NCI-H526 treated with DMSO at 0.1 percent for 48 hours (cell line): Measurements from ENCODE around the gene TAS1R3.

Experiments
- DNase-seq: peaks from one replicate; lab custom pipeline; 2025; lab: John Stamatoyannopoulos, UW

The TAS1R3 gene

GRCh38 chr1:1340791-1341548 is 9.9 kb downstream of the TAS1R3 start:
- no peak for DNase-seq

GRCh38 chr1:1341549-1342021 is 10.5 kb downstream of the TAS1R3 start:
- no peak for DNase-seq

GRCh38 chr1:1342061-1342562 is 11.0 kb downstream of the TAS1R3 start:
- DNase-seq = no peak

- DNase-seq = no peak
These were observed 11.6 kb downstream of the TAS1R3 start for GRCh38 chr1:1342584-1343115.

- no peak for DNase-seq
These were observed 12.8 kb downstream of the TAS1R3 start for GRCh38 chr1:1343811-1344421.

- DNase-seq = no peak
These were observed 13.7 kb downstream of the TAS1R3 start for GRCh38 chr1:1344655-1345361.

GRCh38 chr1:1345384-1345783 is 14.3 kb downstream of the TAS1R3 start:
- DNase-seq = no peak

GRCh38 chr1:1345860-1346500 is 14.9 kb downstream of the TAS1R3 start:
- no peak for DNase-seq

- no peak for DNase-seq
These were observed 15.4 kb downstream of the TAS1R3 start for GRCh38 chr1:1346501-1346890.

GRCh38 chr1:1347026-1347595 is 16.0 kb downstream of the TAS1R3 start:
- no peak for DNase-seq

GRCh38 chr1:1347663-1348419 is 16.8 kb downstream of the TAS1R3 start:
- DNase-seq = no peak

GRCh38 chr1:1348420-1349255 is 17.6 kb downstream of the TAS1R3 start:
- no peak for DNase-seq

GRCh38 chr1:1349256-1350012 is 18.4 kb downstream of the TAS1R3 start, which contains the start of gene DVL1:
TSS of gene DVL1 (minus strand) at chr1:1349418. CDS start at chr1:1349065, 353 bp downstream.
- no peak for DNase-seq

- DNase-seq = no peak
These were observed 20.7 kb downstream of the TAS1R3 start for GRCh38 chr1:1351511-1352427.

GRCh38 chr1:1352786-1353388 is 21.8 kb downstream of the TAS1R3 start:
- DNase-seq = no peak

- DNase-seq = no peak
These were observed 22.5 kb downstream of the TAS1R3 start for GRCh38 chr1:1353389-1354151.
